Stimulated activated CD4-positive, alpha-beta T cell treated with anti-CD3 and anti-CD28 coated beads, Interleukin-1b, Interleukin-23, amount 100 ng/mL, for 4 hours (primary cell): ENCODE data around the gene ARHGEF38.

Source experiments
- DNase-seq, 2 donors: peaks; one replicate each; pipeline ENCODE4 v3.0.0-alpha.2; 2020; ENCODE audit warnings: low read depth in 2 of 2

The ARHGEF38 gene, protein sequence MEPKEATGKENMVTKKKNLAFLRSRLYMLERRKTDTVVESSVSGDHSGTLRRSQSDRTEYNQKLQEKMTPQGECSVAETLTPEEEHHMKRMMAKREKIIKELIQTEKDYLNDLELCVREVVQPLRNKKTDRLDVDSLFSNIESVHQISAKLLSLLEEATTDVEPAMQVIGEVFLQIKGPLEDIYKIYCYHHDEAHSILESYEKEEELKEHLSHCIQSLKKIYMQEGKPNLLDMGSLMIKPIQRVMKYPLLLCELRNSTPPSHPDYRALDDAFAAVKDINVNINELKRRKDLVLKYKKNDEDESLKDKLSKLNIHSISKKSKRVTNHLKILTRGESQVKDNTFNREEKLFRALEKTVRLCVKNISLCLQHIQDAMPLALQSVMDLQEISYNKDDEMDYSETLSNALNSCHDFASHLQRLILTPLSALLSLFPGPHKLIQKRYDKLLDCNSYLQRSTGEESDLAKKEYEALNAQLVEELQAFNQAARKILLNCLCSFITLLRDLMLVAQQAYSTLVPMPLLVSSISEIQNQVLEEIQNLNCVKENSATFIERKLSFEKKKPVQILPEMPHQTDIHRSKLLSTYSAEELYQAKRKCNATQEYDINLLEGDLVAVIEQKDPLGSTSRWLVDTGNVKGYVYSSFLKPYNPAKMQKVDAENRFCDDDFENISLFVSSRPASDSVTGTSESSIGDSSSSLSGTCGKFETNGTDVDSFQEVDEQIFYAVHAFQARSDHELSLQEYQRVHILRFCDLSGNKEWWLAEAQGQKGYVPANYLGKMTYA

GRCh38 chr4:105551965-105552746 is at the start of gene ARHGEF38:
TSS of gene ARHGEF38 (plus strand) at chr4:105552620. CDS start at chr4:105552766, 146 bp downstream.
- DNase-seq, result no peak

- DNase-seq, result no peak
Measured at GRCh38 chr4:105503484-105503883, 48.9 kb upstream of the ARHGEF38 start.

GRCh38 chr4:105504744-105505143 is 47.7 kb upstream of the ARHGEF38 start:
- no peak for DNase-seq

- DNase-seq, result no peak
Measured at GRCh38 chr4:105509291-105509690, 43.1 kb upstream of the ARHGEF38 start.

DNA sequence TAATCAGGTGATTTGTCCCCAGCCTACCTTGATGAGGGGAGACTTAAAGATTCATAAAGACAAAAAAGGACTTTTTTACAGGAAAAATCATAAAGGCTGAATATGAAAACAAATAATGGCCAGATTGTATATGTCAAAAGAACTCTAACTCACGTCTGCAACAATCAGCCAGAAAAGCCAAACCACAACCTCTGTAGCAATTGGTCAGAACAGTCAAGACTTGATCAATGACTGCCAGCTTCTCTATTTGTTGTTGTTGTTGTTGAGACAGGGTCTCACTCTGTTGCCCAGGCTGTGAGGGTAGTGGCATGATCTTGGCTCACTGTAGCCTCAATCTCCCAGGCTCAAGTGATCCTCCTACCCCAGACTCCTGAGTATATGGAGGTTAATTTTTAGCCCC is 42.7 kb upstream of the ARHGEF38 start:
- no peak for DNase-seq

DNA sequence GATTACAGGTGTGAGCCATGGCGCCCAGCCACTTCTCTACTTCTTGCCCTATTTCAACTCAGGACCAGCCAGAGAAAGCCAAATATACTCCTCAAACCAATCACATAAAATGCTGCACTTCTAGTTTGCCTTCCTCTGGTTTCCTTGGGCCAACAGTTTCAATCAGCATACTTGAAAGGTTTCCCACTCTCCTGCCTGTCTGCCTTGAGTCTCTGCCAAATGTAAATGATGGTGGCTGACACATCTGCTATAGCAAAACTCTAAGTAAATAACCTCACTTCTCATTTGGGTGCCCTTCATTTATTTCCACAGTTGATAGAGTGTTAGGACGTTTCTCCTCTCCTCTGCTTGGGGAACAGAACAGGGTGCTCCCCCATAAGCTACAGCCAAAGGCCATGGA is 42.2 kb upstream of the ARHGEF38 start:
- no peak for DNase-seq

DNA sequence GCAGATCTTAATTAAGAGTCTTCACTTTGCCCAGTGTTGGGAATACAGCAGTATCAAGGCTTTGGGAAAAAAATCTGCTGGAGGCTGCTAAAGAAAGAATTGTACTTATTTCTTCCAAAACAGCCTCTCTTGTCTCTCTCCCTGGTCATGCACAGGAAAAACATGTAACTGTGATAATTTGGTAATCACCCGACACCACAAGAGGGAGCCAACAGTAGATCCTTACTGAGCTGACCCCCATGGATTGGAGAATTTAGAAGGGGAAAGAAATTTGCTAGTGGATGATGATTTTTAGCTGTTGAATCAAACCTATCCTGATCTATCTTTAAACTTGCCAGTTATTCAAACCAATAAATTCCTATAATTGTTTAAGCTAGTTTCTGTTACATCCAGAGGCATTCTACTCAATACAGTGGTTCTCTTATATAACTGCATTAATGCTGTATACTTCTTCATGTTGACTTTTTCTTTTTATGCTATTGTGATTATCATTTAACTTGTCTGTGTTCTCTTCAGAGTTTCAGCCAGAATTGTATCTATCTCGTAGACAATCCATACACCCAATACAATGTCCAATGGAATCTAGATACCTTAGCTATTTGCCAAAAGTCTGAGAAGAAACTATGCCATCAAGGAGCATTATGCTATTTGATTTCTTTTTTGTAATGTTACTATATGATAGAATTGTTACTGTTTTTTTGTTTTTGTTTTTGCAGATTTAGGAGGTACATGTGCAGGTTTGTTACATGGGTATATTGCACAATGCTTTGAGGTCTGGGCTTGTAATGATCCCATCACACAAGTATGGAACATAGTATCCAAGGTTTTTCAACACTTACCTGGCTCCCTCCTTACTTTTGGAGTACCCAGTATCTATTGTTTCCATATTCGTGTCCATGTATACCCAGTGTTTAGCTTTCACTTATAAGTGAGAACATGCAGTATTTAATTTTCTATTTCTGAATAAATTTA is 31.3 kb upstream of the ARHGEF38 start:
- no peak for DNase-seq

DNA sequence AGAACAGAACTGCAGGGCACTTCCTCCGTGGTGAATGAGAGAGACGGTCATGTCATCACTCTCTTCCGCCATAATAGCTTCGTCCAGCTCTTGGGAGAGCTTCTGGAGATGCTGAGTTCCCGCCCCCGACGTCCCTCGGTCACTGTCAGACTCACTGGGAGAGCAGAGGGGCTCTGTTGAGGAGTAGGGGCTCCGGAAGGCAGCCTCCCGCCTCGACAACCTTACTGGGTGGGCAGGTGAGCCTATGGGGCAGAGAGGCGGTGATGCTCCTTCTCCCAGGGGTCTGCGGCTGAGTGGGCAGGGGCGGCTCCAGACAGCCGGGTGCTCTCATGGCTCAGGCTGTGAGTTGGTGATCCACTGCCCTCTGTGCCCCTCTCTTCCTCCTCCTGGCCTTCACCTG is 25.8 kb upstream of the ARHGEF38 start:
- no peak for DNase-seq

GRCh38 chr4:105527081-105527480 is 25.3 kb upstream of the ARHGEF38 start:
- no peak for DNase-seq

DNA sequence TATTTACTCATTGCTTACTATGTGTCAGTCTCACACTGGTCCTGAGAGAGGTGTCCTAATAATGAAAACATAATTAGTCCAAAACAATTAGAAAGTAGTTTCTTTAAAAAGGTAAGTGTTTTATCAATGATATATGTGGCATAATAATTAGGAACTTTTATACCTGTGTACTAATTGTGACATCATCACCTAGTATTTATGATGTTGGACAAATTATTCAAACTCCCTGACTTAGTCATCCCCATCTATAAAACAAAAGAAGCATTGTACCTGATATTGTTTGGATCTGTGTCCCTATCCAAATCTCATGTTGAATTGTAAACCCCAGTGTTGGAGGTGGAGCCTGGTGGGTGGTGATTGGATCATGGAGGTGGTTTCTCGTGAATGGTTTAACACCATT is 15.8 kb upstream of the ARHGEF38 start:
- no peak for DNase-seq

DNA sequence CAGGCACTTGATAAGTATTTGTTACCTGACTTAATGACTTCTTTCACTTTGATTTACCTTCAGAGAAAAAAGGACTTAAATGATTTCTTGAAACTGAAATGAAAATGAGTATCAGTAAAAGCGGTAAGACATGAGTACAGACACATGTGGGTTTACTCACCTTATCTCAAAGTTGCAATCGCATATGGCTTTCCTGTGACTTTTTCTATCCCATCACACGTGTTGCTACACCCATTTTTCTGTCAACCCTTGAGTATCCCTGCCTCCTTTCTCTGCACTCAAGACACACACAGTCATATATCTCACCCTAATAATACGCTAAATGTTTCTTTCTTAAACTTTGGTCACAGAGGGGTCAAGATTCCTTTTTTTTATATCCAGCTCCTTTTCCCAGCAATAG is 11.0 kb upstream of the ARHGEF38 start:
- DNase-seq, result no peak

DNA sequence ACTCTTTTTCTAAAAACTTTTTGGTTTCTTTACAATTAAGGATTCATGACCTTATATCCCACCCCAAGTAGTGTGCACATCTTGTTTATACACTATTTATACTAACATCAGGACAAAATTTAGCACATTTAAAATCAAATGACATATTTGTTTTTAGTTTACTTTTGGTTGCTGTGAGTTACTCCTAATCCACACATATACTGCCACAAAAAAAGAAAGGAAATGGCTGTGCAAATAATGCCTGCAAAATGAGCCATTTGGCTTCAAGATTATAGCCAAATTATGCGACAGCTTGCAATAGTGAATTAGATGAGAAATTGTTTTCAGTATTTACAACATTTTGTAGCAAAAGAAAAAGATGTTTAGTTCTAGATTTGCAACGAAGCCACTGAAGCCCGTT is 10.4 kb upstream of the ARHGEF38 start:
- no peak for DNase-seq

- DNase-seq, result no peak
Measured at GRCh38 chr4:105543346-105543745, 9.1 kb upstream of the ARHGEF38 start.

- no peak for DNase-seq
Measured at GRCh38 chr4:105543881-105544280, 8.5 kb upstream of the ARHGEF38 start.

DNA sequence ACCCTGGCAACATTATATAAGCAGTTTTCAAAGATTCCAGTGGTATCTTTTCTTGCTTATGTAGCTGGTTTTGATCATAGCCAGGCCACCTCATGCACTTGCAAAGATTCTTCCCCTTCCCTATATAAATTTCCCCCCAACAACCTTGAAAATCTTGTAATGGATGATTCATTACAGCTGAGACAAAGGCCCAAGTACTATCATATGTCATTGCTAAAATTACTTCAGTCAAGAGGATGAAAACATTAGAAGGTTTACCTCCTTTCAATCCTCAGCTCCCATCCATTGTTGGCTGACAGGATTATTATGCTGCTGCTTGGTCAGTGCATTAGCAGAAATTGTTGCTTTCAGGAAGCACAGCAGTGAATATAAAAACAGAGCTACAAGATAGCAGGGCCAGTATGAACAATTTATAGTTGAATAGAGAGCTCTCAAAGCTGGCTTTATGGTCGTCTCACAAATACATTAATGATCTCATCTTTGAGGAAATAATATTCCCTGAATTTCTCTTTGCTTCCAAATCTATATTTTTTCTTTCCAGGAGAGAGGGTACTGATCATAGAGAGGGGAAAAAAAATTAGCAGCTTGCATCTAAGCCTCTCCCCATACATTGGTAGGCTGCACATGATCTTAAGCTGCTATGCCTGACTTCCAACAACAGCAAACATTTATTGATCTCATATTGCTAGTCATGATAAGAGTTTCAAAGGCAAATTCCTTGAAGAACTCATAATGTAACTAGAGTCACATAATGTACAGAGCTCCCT is 7.7 kb upstream of the ARHGEF38 start:
- no peak for DNase-seq

DNA sequence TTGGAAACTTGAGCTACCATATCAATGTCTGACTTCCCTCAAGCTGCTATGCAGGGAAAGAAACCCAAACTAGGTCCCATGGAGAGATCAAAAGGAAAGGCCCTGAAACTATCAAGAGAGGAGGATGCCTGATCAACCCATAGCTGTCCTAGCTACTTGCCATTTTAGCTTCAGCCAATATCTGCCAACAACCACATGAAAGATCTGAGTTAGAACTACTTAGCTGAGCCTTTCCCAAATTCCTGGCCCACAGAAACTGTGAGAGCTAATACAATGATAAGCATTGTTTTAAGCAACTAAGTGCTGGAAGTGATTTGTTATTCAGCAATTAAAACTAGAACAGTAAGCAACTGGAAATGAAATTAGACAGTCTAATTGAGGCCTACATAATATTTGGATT is 6.3 kb upstream of the ARHGEF38 start:
- no peak for DNase-seq

DNA sequence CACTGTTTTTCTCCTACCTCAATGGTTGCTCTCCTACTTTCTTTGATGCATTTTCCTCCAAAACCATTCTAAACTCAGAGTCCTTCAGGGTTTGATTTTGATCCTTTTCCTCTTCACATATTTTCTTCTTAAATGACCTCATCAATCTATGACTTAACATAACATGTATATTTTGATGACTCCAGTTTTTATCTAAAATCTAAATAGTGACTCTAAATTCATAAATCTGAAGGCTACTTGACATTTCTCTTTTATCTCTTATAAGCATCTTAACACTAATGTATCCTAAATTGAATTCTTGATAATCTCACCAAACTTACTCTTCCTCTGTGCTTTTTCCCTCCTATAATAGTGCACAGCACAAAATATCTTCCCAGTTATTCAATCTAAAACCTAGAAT is 4.7 kb upstream of the ARHGEF38 start:
- no peak for DNase-seq

DNA sequence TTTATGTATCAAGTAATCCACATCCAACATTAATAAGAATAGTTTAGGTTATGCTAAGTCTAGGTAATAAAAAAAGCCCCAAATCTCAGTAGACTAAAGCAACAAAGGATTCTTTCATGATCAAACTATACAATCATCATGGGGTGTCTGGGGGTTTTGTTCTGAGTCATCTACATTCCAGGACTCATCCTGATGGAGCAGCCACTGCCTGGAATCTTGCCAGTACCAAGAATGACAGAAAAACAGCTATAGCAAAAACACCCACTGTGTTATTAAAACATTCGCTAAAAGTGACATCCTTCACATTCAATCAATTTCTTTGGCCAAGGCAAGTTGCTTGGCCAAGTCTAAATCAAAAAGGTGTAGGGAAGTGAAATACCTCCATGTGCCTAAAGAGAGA is 3.9 kb upstream of the ARHGEF38 start:
- DNase-seq, result no peak

DNA sequence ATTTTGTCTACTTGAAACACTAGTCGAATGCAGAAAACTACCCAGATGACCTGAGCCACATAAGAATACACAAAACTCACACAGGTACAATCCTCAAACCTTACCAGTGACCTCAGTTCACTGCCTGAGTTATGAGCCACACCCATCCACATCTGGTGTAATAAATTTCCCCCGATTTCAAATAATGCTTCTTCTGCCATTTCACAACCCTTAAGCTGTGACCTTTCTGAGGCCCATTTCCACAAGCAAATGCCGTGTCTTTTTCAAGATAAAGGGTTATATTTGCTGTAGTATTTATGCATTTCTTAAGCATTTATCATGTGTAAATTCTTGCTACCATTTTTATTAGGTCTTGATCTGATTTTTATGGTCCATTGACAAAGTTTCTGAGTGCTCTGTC is 1.8 kb upstream of the ARHGEF38 start:
- no peak for DNase-seq

DNA sequence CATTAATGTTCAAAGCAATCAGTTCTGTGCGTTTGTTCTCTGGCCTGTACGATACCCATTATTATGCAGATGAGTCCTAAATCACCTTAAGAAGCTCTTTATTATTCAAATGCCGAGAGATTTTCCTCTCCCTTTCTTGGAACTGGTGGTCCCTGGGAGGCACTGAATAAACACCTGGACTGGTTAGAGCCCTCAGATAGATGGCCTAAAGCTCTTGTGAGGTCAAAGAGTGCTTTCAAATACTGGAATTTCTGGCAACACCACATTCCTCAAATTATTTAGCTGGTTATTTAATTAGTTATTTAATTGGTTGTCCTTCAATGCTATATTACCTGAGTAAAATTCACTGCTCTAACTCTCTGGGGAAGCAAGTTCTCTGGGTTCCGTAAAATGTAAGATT is 3.0 kb downstream of the ARHGEF38 start:
- DNase-seq, result no peak
